Measurements from ENCODE around the gene PCDH9.

Gene PCDH9

DNA sequence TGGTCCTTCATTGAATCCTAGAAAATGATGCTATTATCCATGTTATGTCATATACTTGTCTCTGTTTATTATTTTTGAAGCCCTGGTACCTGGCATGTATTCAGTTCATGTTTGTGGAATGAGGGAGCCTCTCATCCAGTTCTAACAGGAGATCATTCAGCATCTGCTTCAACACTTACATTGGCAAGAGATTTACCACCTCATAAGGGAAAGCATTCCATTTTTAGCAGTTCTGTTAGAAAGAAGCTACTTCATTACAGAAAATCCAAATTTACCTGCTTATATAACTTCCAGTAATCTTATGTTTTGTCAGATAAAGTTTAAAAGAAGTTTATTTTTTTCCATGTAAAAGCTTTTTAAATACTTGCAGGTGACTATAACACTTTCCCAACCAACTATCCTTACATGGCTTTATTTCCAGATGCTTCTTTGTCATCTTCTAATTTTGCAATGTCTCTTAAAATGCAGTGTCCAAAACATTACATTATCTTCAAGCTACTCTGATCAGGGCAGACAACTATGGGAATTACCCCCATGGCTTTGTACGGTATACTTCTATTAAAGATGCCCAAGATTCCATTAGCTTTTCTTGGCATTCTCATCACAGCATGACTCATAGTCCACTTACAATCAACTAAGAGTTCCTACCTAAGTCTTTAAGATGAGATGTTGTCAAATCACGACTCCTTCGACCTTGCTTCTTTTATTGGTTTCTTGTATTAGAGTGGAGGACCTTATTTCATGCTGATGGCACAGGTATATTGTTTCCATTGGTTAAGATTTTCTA is 262.1 kb downstream of the PCDH9 start:
- no peak for DNase-seq

DNA sequence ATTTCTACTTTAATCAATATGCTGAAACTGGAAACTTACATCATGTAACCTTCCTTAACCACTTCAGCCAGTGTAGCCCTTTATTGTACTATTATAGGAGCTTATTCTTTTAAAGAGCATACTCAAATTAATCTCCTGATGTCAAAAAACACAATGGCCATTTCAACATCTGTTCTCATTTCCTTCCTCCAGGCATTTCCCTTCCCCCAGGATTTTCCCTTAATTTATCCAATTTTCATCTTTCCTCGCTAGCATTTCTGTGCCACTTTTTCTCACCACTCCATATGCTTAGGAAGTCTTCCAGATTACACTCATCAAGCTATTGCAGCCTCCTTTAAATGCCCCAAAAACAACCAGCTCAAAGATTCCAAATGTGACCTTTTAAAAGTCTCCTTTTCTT is 265.0 kb downstream of the PCDH9 start:
- no peak for DNase-seq

DNA sequence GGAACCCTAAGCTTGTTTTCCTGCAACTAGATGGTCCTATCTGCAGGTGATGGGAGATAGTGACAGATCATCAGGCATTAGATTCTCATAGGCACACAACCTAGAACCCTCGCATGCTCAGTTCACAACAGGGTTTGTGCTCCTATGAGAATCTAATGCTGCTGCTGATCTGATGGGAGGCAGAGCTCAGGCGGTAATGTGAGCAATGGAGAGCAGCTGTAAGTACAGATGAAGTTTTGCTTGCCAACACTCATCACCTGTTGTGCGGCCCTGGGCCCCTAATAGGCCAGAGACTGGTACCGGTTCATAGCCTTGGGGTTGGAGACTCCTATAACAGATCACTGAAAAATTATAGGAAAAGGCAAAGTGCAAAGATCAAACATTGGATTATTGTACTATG is 267.2 kb downstream of the PCDH9 start:
- DNase-seq, result no peak

DNA sequence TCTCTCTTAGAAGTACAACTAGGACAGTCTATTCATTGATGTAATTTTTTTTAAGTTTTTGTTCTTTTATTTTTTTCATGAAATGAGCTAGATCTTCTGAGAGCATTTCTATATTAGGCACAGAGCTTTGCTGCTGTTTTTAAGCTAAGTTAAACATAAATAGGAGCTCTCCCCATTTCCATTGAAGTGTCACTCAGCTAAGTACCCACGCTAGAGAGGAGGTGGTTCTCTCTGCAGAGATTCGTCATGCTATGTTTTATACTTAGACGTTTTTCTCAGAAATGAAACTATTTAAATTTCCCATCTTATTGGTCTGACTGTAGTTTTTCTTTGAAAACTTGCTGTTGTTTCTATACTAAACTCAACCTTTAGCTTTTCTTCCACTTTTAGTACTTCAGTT is 271.5 kb downstream of the PCDH9 start:
- no peak for DNase-seq

DNA sequence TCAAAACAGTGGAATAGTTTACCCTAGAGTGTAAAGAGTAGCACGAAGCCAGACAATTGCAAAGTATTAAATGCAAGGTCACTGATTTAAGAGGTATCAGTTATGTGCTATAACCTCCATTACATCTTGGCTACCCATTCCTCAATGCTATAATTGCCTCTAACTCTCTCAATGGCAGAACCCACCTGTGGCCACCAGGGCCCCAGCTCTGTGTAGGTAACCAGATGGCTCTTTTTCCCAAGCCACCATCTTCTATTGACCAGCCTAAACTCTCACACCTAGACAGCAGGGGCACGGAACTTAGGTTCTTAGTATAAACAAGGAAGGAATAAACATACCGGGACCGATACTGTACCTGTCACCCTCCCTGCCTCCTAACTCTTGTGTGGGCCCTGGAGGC is 277.6 kb downstream of the PCDH9 start:
- no peak for DNase-seq

DNA sequence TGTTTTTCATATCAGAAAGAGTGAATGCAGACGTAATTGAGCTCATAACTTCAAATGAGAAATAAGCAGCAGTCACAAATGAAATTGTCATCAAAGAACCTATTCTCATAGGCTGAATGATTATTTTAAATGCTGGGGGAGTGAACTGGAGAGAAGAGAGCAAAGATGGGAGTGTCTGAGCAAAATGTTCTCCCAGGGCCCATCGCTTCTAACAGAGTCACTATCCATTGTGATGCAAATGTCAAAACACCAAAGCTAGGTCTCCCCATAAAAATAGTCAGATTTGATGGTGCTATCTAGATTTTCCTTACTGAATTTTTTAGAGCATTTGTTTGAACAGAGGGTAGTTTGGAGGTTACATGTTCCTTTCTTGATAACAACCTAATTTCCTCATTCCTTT is 278.7 kb downstream of the PCDH9 start:
- DNase-seq, result no peak

DNA sequence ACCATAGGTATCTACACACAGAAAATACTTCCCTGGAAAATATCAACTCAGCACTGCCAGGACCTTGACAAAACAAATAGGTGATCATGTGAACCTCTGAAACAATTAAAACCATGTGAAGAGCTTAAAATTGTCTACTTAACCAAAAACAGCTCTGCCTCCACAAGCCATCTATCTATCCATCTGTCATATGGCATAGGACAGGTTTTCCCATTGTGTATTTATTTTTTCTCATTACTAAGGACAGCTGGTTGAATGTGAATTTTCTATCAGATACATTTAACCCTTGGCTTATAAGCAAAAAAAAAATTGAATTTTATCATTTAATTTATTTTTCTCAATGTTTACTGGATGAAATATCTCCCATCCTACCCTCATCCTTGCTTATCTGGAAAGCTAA is 279.5 kb downstream of the PCDH9 start:
- no peak for DNase-seq

DNA sequence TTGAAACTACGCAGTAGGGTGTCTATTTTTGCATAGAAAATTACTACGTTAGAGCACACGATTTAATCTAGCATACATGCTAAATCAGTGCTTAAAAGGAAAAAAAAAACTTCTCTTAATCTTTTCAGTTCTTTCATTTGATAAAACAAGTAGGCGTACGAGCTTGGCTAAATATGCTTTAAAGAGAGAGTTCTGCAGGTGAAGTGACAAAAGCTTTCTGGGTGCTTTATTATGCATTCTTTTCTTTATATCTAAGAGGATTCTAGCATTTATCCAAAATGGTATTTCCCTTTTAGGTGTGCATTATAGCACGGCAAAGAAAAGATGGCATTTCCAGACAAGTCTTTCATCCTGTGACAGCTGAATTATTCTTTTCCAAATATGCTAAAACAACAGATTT is 281.2 kb downstream of the PCDH9 start:
- no peak for DNase-seq

DNA sequence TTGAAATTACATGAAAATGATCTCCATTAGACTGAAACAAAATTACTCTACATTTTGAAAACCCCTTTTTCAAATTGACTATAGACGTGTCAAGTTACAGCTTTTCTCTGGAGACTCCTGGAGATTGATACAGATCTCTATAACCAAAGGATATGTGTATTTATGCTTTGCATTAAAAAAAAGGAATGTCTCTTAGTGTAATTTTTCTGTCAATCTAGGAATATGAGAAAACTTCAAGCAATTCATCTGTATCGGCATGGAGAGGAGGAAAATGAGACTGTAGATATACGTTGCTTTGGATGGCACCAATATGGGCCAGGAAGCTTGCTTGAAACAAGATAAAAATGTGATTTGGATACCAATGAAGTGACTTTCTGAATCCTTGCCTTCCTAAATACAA is 286.6 kb downstream of the PCDH9 start:
- no peak for DNase-seq

DNA sequence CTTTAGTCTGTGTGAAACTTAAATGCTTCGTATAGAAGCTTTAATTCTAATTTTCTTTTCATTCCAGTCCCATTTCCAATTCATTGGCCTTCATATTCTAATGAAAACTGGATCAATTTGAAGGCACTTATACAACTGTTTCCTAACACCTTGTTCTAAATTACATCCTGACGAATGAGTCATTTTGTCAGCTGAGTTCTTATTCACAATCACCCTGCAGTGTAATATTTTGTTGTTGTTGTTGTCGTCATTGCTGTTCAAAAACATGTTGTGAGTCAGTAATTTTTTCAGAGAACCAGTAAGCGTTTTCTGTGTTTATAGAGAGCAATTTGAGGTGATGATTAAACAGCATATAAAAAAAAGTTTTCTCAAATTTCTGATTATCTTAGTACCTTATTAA is 290.0 kb downstream of the PCDH9 start:
- DNase-seq, result no peak

DNA sequence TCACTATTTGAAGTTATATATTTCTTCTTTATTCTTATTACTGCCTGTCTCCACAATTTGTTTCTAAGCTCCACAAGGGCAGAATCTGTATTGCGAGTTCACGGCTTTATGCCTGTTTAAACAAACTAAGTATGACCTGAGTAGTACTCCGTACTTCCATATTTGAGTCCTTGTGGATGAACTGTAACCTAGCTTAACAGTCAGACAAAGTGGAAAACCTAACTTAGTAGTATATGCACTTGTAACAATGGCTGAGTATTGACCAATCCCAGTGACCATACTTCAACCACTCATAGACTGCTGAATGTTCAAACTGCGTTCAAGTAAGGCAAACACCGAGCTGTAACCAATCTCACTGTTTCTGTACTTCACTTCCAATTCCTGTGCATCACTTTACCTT is 292.7 kb downstream of the PCDH9 start:
- DNase-seq, result no peak

DNA sequence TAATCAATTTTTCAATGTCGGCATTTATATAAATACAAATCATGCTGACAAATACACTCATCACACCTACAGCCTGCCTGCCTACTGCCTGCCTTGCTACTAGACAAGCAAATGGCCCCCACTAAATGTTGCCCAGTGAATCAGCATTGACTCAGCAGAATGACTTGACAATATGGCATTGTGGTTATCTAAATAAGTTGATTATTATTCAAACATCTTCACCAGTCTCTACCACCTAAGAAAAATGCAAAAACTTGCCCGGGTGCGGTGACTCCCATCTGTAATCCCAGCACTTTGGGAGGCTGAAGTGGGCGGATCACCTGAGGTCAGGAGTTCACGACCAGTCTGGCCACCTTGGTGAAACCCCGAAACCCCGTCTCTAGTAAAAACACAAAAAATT is 296.1 kb downstream of the PCDH9 start:
- no peak for DNase-seq

DNA sequence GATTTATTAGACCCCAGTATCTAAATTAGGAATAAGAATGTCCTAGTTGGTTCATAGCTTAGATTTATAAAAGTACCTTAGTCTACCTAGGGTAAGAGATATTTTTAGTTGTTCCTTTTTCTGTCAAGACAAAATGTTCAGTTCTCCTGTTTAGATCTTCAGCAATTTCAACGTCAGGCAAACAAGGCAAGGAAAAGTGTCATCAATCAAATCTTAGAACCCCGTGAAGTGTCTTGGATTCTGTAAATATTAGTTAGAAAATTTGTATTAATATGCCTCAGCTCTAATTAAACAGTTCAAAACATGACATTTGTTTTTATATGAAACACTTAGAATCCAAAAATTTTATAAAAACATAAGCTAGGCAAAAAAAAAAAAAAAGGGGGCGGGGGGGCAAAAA is 296.6 kb downstream of the PCDH9 start:
- no peak for DNase-seq

DNA sequence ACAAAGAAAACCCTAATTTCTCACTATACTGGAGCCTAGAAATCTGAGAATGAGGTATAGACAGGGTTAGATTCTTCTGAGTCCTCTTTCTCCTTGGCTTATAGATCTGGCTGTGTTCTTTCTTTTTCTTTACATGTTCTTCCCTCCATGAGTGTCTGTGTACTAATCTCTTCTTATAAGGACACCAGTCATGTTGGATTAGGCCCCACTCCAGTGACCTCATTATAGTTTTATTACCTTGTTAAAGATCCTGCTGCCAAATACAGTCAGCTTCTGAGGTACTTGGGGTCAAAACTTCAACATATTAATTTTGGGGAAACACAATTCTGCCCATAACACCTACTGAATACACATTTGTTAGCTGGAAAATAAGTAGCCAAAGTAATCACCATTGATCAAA is 302.6 kb downstream of the PCDH9 start:
- no peak for DNase-seq

DNA sequence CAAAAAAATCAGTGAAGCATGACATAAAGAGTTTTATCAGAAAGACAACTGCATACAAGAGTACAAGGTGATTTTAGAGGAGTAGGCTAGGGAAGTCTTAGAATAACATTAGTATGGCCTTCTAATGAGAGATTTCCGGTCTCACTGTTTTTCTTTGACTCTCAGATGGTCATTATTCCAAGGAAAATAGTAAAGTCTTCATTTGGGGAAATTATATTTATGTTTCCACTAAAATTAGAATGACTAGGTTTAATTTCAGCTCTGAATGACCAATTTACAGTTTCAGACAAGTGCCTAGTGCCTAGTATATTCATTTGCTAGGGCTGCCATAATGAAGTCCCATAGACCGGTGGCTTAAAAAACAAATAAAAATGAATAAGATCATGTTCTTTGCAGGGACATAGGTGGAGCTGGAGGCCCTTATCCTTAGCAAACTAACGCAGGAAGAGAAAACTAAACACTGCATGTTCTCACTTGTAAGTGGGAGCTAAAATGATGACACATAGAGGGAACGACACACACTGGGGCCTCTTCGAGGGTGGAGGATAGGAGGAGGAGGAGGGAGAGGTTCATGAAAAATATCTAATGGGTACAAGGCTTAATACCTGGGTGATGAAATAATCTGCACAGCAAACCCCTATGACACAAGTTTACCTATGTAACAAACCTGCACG is 303.1 kb downstream of the PCDH9 start:
- DNase-seq, result no peak

DNA sequence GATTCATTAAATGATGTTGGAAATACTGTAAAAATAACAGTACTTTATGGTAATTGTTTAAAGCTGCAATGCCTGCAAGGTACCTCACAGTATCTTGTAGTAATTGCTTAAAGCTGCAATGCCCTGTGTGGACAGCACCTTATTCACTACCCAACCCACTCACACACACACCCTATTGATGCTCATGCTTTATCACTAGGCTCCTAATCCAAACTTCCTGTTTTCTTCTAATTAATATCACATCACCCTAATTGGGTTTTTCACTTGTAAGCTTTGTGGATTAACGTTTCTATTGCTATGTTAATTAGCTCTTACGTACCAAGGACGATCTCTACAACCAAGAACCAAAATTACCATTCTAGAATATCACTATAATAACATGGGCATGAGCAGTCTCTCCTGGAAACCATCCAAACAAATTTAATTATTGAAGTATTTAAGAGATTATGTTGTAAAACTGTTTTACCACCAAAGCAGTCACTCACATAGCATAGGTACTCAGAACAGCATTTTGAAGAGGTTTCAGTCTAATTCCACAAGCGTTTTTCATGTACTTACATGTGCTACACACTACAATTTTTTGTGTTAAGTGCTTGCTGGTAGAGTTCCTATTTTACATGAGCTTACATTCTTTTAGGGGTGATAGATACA is 303.8 kb downstream of the PCDH9 start:
- no peak for DNase-seq

DNA sequence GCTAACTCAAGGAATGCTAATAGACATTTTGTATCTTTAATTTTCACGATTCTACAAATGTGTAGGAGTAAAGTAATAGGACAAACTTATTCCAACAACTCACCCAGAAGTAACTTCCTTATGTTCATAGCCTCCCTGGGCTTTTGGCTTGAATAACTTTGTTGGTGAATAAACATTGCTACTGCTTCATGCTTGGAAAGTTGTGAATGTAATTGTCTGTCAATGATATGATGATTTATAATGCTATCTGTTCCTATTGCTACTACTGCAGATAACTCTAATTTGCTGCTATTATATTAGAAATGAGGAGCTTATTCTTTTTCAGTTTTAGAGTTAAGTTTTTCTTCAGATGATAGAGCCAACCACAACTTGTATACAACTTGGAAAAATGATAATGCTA is 307.7 kb downstream of the PCDH9 start:
- no peak for DNase-seq

DNA sequence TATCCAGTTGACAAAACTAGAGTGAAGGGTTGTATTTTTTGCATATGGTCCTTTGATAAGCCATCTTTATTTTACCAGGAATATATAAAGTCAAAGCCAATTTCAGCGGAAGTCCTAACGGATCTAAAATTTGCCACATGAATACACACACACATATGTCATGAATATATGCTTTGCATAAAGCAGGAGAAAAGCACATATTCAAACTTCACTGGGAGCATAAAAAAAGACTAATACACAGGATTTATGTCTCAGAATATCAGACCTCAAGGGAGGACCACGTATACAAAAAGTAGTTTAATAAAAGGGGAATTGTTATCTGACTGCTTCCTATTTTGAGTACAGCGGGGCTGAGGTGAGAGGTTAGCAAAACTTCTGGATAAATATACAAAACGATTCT is 308.7 kb downstream of the PCDH9 start:
- DNase-seq, result no peak

DNA sequence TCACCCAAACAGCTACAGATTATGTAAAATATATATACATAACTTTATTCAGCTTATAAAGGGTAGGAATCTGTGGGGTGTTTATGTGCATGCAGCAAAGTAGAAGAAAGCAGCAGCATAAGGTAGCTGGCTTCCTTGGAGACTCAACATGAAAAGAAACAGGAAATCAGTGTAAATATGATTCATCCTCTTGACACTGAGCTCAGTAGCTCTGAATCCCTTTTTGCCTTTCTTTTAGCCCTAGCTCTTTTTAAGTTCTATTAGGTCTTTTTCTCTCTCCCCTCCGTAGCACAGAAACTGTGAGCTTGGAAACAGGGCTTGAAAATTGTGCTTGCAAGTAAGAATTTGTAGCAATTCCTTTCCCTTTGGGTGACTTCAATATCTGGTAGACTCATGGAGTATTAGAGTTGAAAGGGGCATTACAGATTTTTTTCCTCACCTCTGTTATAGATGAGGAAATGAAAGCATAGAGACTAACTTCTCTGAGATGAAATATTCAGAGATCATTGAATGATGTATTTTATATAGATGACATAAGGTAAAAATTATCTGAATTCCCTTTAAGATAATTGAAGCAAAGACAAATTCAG is 314.4 kb downstream of the PCDH9 start:
- DNase-seq, result no peak

DNA sequence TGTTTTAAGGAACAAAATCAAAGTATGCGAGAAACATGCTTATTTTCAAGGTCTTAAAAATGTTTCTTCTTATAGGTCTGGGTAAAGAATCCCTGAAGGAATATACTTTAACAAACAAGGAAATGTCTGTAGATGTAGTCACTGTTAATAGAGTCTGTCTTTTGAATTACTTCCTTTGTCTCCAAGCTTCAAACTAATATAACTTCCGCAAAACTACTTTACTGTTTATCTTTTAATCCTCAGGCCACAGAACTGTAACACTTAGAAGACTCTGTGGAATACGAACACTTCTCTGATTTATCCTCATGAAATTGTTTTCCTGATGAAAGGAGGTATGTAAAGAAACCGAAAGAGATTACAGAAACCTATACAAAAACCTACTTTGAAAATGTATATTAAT is 316.0 kb downstream of the PCDH9 start:
- no peak for DNase-seq

DNA sequence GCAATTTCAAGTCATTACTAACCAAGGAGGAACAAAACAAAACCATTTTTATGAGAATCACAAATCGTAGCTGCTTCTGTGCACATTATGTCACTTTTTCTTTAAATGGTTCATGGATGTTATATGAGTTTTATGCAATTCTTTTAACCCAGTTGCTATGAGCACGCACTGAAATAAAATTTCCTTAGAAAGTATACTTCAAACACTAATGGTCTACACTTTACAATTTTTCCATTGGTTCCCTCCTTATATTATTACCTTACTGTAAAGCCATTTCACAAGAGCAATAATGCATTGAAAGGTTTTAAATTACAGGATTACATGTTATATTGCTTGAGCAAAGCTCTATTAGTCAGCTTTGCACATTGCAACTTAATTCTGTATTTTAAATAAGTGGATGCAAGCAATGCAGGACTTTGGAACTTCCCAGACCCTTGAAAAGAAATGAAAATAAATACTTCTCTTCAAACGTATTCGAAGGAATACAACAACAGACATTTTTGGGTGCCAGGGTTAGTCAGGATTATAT is 318.7 kb downstream of the PCDH9 start:
- DNase-seq, result no peak

DNA sequence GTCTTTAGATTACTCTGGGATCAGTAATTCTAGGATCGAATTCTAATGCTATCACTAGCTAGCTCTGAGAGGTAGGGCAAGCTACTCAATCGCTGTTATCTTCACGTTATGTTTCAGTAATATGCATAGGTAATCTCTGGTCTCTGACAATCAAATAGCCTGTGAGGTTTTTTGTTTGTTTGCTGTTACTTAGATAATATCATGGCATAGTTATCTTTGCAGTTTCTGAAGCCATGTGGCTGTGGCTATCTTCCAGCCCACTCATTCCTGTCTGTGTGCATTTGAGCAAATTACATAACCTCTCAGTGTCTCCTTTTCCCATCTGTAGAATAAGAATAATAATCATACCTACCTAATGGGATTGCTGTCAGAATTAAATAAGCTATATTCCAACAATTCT is 330.2 kb downstream of the PCDH9 start:
- no peak for DNase-seq

DNA sequence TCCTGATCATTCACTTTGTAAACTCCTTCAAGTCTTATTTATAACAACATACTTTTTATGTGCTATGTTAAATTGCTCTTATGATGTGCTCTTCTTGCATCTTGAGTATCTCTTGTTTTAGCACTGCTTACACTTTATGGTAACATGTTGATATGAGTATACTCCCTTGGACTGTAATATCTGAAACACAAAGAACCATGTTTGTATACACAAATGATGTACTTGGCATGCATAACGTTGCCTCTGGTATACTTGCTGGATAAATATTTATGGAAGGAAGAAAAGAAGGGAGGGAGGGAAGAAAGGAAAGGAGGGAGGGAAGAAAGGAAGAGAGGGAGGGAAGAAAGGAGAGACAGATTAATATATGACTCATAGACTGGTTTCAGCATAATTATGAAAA is 333.2 kb downstream of the PCDH9 start:
- DNase-seq, result no peak

DNA sequence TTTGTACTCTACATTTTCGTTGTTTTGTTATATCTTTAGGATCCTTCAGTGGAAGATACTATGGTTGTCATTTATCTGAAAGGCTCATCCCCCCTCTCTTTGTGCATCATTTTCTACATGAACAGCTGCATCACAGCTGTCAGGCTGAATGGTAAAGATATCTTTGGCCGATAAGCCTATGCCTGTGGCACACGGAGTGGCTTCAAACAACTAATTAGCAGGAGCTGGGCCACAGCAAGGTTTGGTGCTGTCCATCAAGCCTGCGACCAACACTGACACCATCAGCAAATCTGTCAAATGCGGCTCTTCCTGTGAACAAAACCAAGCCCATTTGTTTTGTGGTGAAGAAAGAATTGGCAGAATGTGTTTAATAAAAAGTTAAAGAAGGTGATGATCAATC is 334.4 kb downstream of the PCDH9 start:
- DNase-seq, result no peak
